Activated T-helper 1 cell treated with anti-CD3 and anti-CD28 coated beads, Interleukin-2, amount 50 U/mL, for 16 hours (primary cell): Measurements from ENCODE around the gene MC2R.

ENCODE experiments used
- DNase-seq, 2 donors: peaks; one replicate each; pipeline ENCODE4 v3.0.0-alpha.2; 2020; ENCODE audit warnings: low read depth in 1 of 2, low spot score in 1 of 2

The MC2R gene

GRCh38 chr18:13915391-13915790, at the start of gene MC2R:
Gene MC2R (minus strand): TSS chr18:13915536. CDS start chr18:13885518, 30,018 bp downstream.
- DNase-seq = no peak

GRCh38 chr18:13945811-13946210, 30.5 kb upstream of the MC2R start:
- no peak for DNase-seq

- no peak for DNase-seq
These were observed 28.0 kb upstream of the MC2R start for GRCh38 chr18:13943338-13943737.

- no peak for DNase-seq
These were observed 25.0 kb upstream of the MC2R start for GRCh38 chr18:13940326-13940725.

- no peak for DNase-seq
These were observed 19.3 kb upstream of the MC2R start for GRCh38 chr18:13934676-13935075.

GRCh38 chr18:13934058-13934457, 18.7 kb upstream of the MC2R start:
- no peak for DNase-seq

GRCh38 chr18:13932285-13933025, 17.1 kb upstream of the MC2R start:
- no peak for DNase-seq

- no peak for DNase-seq
These were observed 15.6 kb upstream of the MC2R start for GRCh38 chr18:13930964-13931363.

- no peak for DNase-seq
These were observed 7.9 kb upstream of the MC2R start for GRCh38 chr18:13923221-13923620.

GRCh38 chr18:13918898-13919297, 3.6 kb upstream of the MC2R start:
- no peak for DNase-seq

GRCh38 chr18:13917401-13917800, 2.1 kb upstream of the MC2R start:
- no peak for DNase-seq

GRCh38 chr18:13916559-13916958, 1.2 kb upstream of the MC2R start:
- DNase-seq = no peak

GRCh38 chr18:13915995-13916431, 677 bp upstream of the MC2R start:
- no peak for DNase-seq

- DNase-seq = no peak
These were observed 580 bp downstream of the MC2R start for GRCh38 chr18:13914756-13915155.

GRCh38 chr18:13914170-13914569, 1.2 kb downstream of the MC2R start:
- DNase-seq = no peak

- DNase-seq = no peak
These were observed 2.1 kb downstream of the MC2R start for GRCh38 chr18:13913205-13913604.

GRCh38 chr18:13912601-13913000, 2.7 kb downstream of the MC2R start:
- no peak for DNase-seq

GRCh38 chr18:13910986-13911385, 4.3 kb downstream of the MC2R start:
- no peak for DNase-seq

GRCh38 chr18:13910501-13910900, 4.8 kb downstream of the MC2R start:
- DNase-seq = no peak

GRCh38 chr18:13909141-13909940, 6.0 kb downstream of the MC2R start:
- no peak for DNase-seq

GRCh38 chr18:13900633-13901032, 14.7 kb downstream of the MC2R start:
- no peak for DNase-seq

- DNase-seq = no peak
These were observed 19.8 kb downstream of the MC2R start for GRCh38 chr18:13895505-13896033.
